ES-I3 (cell line): Measurements from ENCODE around the gene PARM1.
A peak's percentile ranks its signal among the peaks of the same experiment; 100 is the strongest.

ENCODE experiments used
- H3K36me3 ChIP-seq: 2 replicates; pipeline ENCODE4 v1.6.1; 2013; ENCODE audit warnings: mild to moderate bottlenecking, low read length, control low read depth, moderate library complexity; ENCODE audit not compliant: insufficient read depth
- H3K4me1 ChIP-seq: 2 replicates; pipeline ENCODE4 v1.6.1; 2013; ENCODE audit warnings: mild to moderate bottlenecking, control low read depth, low read length; ENCODE audit not compliant: insufficient read depth
- H3K9ac ChIP-seq: 2 replicates; pipeline ENCODE4 v1.6.1; 2013; ENCODE audit warnings: low read depth, mild to moderate bottlenecking, low read length, moderate library complexity
- H3K9me3 ChIP-seq: 2 replicates; pipeline ENCODE4 v1.6.1; 2013; ENCODE audit warnings: mild to moderate bottlenecking, low read length, moderate library complexity; ENCODE audit not compliant: control insufficient read depth, insufficient read depth

PARM1 gene, protein sequence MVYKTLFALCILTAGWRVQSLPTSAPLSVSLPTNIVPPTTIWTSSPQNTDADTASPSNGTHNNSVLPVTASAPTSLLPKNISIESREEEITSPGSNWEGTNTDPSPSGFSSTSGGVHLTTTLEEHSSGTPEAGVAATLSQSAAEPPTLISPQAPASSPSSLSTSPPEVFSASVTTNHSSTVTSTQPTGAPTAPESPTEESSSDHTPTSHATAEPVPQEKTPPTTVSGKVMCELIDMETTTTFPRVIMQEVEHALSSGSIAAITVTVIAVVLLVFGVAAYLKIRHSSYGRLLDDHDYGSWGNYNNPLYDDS

DNA sequence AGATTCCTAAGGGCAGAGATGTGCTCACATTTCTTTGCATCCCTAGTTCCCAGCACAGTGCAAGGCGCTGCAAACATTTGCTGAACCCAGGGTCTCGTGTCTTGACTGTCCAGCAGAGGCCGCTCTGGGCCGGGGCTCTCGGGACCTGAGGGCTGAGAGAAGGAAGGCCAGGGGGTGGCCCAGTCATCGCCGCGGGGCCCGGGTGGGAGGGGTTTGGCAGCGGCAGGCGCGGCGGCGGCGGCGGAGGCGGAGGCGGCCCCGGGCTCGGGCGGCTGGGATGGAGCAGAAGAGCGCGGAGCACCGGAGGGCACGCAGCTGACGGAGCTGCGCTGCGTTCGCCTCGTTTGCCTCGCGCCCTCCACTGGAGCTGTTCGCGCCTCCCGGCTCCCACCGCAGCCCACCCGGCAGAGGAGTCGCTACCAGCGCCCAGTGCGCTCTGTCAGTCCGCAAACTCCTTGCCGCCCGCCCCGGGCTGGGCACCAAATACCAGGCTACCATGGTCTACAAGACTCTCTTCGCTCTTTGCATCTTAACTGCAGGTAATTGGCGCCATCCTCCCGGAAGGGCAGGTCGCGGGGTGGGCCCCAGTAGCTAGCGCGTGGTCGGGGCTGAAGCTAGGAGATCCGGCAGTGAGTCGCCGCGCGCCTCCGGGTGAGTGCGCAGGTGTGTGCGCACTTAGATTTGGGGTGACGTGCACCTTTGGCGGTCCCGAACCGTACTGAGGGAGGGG lies at the start of gene PARM1:
TSS of gene PARM1 (plus strand) at position 285 of the 730 bp plus-strand sequence. CDS start at position 497, 212 bp downstream.
- Histone ChIP-seq H3K9ac (peak within 1 kb of the TSS; percentile 75), H3K4me1 (peaks cover 5% of the 10 kb centered on the region; the same call in 1 of the 2 replicates), H3K9me3 (no peaks in the 10 kb centered on the region), H3K36me3 (no peaks in the 10 kb centered on the region)

DNA sequence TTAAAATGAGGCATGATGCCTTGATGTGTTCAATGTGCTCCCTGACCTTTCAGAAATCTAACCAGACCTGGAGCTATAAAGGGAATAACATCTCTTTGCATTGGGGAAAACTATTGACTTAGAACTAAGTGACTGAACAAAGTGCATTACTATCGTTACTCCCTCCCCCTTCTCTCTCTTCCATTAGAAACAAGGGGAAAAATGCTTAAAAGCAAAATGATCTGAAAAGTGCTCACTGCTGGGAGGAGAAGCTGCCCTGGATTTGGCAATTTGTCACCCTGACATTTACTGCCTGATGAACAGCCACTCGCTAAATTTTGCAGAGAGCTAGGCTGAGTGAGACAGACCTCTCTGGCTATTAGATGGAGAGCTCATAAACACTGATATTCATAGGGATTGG lies 48.6 kb upstream of the PARM1 start:
- Histone ChIP-seq H3K9me3 (no peaks in the 10 kb centered on the region), H3K36me3 (no peaks in the 10 kb centered on the region), H3K9ac (no peak overlapping the region), H3K4me1 (no peaks in the 10 kb centered on the region; the same call in 1 of the 2 replicates)

DNA sequence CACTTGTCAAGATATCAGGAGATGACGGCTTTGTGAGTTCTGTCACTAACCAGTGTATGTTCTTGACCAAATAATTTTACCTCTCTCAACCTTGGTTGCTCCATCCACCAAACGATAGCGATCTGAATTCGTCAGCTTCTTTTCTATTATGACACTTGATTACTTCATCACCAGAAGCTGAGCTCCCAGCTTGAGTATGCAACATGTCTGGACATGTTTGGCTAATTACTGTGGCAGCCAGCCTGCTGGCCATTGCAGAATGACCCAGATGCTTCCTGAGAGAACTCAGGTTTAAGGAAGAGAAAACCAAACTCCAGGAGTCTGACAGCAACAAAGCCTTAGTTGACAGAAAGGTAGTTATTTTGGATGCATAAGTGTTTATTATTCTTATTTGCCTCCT lies 46.4 kb upstream of the PARM1 start:
- Histone ChIP-seq H3K9me3 (no peaks in the 10 kb centered on the region), H3K36me3 (no peaks in the 10 kb centered on the region), H3K4me1 (no peaks in the 10 kb centered on the region; the same call in 1 of the 2 replicates), H3K9ac (no peak overlapping the region)

DNA sequence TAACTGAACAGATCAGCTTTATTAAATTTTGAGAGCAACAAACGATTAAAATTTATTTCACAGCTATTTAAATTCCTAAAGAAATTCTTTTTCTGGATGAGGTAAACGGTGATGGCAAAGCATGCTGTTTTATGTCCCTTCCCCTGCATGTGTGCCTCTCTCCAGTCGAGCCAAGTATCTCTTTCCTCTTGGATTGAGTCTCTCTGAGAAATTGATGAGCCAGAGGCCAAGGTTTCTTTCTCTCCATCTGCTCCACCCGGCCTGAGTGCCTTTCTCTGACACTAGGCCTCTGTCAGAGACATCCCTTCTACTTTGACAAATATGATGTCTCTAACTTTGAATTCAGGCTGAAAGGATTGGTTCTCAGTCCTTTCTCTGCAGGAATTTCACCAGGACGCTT lies 42.6 kb upstream of the PARM1 start:
- Histone ChIP-seq H3K36me3 (no peaks in the 10 kb centered on the region), H3K9me3 (no peaks in the 10 kb centered on the region), H3K9ac (no peak overlapping the region)

DNA sequence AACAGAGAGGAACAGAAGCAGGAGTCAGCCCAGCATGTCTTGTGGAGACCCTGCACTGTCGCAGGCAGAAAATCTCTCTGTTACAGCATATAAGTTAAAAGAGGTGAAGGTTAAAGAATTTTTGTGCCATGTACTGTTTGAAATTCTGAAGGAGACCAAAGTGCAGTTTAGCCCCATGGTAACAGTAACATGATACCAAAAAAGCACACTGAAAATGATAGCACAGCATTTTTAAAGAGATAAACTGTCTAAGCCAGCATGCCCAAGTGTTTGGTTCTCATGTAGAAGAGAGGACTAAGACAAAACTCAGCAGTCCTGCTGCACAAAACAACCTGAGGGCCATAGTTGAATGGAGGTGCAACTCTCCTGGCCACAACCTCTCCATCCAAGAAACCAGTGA lies 41.9 kb upstream of the PARM1 start:
- H3K9me3 ChIP-seq: no peaks in the 10 kb centered on the region
- H3K36me3 ChIP-seq: no peaks in the 10 kb centered on the region
- no peaks in the 10 kb centered on the region; the same call in 1 of the 2 replicates for H3K4me1 ChIP-seq
- H3K9ac ChIP-seq: no peak overlapping the region

More for the DNA sequence above, 42.6 kb upstream of the PARM1 start:
- H3K4me1 ChIP-seq: no peaks in the 10 kb centered on the region; the same call in 1 of the 2 replicates

DNA sequence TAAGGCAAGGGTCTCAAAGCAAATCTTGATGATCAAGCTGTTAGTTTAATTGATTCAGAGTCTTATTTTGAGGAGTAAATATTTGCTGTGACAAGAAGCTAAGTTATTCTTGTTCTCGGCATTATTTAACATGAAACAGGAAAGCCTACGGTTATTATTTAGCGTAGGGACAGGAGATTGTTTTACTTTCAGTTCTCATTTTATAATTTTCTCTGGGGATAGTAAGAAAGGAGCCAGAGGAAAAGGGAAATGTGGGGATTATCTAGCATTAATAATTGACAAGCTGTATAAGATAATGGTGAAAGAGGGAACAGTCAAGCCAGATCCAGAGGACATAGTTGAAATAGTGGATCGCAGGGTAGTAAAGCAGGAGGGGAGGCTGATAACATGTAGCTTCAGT lies 39.7 kb upstream of the PARM1 start:
- no peaks in the 10 kb centered on the region for H3K36me3 ChIP-seq
- no peaks in the 10 kb centered on the region for H3K9me3 ChIP-seq
- no peak overlapping the region for H3K9ac ChIP-seq
- no peaks in the 10 kb centered on the region for H3K4me1 ChIP-seq

DNA sequence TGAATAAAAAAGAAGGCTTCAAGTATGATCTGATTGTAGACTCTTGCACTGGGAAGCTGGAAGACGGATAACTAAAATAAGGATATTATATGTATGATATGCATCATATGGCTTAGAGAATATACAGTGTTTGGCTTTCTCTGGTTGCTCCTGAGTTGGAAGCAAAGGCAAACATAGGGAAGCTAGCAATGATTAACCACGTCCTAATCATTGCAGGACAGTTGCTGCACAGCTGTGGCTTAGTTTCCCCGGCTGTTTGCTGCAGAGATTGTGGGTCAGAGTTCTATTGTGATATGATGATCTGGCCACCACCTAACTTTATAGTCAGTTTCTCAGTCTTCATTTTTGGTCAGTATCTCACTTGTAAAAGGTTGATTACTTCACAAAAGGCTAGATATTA lies 36.3 kb upstream of the PARM1 start:
- Histone ChIP-seq H3K9ac (no peak overlapping the region), H3K9me3 (no peaks in the 10 kb centered on the region), H3K36me3 (no peaks in the 10 kb centered on the region), H3K4me1 (no peaks in the 10 kb centered on the region)

DNA sequence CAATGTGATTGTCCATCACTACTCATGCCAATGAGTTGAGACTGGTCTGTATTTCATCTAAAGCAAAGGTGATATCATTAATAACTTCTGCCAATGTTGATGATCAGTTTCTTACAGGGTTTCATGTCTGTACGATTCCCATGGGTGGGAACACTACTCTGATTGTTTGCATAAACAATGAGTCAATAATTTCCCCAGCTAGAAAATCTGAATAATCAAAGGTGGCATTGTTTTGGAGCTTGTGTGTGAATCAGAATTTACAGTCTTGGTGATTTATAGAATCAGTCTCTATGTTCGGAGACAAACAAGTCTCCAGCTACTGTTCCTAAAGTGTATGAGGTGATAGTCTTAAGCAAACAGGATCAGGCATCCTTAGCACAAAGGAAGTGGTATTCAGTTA lies 35.5 kb upstream of the PARM1 start:
- Histone ChIP-seq H3K9ac (no peak overlapping the region), H3K36me3 (no peaks in the 10 kb centered on the region), H3K4me1 (no peaks in the 10 kb centered on the region), H3K9me3 (no peaks in the 10 kb centered on the region)

DNA sequence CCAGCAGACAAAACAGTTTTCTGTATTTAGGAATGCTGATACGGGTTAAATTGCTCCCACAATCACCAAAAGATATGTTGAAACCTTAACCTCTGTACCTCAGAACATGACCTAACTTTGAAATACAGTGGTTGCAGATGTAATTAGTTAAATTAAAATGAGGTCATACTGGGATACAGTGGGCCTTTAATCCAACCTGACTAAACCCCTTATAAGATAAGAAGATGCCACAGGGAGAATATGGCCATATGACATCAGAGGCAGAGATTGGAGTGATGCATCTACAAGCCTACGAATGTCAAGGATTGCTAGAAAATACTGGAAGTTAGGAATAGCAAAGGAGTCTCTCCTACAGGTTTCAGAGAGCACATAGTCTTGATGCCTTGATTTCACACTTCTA lies 32.1 kb upstream of the PARM1 start:
- H3K36me3 ChIP-seq: no peaks in the 10 kb centered on the region
- H3K4me1 ChIP-seq: no peaks in the 10 kb centered on the region
- H3K9me3 ChIP-seq: no peaks in the 10 kb centered on the region
- H3K9ac ChIP-seq: no peak overlapping the region

DNA sequence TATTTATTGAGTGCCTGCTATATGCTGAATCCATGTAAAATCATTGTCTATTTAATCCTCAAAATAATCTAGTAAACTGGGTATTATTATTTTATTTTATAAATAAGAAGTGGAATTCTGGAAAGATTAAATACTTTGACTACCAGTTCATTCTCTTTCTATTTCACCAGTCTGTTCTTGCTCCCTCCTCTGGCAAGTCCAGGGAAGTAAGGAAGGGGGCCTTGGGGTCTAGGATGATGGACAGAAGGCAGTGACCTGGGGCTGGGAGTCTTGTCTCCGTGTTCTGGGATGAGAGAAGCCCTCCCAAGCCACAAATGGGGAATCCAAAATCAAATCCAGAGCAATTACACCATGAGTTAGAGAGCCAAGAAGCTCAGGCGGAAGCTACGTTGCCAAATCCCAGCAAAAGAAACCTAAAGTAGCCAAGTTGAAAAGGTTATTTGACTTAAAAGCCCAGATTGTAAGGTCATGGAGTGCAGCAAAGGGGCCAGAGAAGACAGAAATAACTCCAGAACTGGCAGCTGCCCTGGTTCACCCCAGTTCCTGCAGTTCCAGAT lies 28.3 kb upstream of the PARM1 start:
- no peaks in the 10 kb centered on the region for H3K36me3 ChIP-seq
- no peaks in the 10 kb centered on the region for H3K9me3 ChIP-seq
- no peaks in the 10 kb centered on the region for H3K4me1 ChIP-seq
- no peak overlapping the region for H3K9ac ChIP-seq

DNA sequence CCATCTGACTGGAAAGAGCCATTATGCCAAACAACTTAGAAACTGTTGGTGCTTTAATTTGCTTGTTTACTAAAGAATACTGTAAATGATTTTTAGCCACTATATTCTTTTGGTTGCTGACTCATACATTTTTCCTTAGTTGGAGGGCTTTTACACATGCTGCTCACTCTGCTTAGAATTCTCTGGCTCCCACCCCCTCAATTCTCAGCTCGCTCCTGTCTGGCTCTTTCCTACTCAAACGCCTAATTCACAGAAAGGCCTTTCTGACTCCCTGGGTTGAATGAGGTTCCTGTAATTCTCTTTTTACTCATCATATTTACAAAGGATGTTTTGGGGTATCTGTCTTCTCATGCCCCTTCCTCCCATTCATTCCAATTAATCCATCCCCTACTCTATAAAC lies 26.1 kb upstream of the PARM1 start:
- Histone ChIP-seq H3K4me1 (no peaks in the 10 kb centered on the region), H3K9me3 (no peaks in the 10 kb centered on the region), H3K9ac (no peak overlapping the region), H3K36me3 (no peaks in the 10 kb centered on the region)

DNA sequence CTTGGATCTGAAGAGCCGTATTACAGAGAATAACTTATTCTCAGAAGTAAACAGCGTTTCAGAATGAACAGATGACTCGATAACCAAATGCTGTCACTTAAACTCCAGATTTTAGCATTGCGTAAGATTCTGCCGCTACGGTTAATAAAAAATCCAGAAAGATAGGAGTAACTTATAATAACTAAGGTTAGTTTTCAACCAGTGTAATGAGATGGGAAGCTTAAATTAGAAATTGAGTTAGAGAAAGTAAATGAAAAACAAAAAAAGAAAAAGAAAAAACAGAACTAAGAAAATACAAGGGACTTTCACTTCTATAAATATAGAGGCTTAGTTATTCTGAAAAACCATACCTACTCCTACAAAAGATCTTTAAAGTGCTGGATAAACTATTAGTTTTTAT lies 13.1 kb upstream of the PARM1 start:
- Histone ChIP-seq H3K9me3 (no peaks in the 10 kb centered on the region), H3K36me3 (no peaks in the 10 kb centered on the region), H3K9ac (no peak overlapping the region), H3K4me1 (no peaks in the 10 kb centered on the region)

DNA sequence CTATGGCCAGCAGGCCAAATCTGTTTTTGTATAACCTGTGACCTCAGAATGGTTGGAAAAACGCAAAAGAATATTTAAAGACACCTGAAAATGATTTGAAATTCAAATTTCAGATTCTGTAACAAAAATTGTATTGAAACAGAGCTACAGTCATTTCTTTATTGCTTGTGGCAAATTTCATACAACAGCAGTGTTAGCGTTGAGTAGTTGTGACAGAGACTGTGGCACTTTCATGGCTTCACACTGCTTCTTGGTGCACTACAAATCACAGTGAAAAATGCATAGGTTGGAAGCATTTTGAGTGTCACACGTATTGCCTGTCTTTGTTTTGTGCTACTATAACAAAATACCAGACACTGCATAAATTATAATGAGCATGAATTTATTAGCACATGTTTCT lies 12.2 kb upstream of the PARM1 start:
- Histone ChIP-seq H3K4me1 (peaks cover 2% of the 10 kb centered on the region; the same call in 1 of the 2 replicates), H3K36me3 (no peaks in the 10 kb centered on the region), H3K9ac (no peak overlapping the region), H3K9me3 (no peaks in the 10 kb centered on the region)

DNA sequence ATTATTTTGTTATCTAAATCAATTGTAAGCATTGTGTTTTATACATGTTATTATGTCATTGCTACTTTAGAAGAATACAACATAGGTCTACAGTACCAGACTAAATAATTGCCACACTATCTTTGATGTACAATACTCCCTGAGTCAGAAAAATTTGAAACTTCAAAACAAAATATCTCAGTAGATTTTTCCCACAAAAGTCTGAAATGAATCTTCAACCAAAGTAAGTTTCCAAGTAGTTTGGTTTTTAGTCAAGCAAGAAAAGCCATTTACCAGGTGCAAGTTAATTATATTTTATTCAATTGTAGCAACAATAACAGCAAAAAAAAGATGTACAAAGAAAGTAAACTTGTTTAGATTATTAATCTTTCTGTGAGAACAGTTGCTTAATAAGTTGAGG lies 11.4 kb upstream of the PARM1 start:
- H3K4me1 ChIP-seq: peaks cover 4% of the 10 kb centered on the region; the same call in 1 of the 2 replicates

DNA sequence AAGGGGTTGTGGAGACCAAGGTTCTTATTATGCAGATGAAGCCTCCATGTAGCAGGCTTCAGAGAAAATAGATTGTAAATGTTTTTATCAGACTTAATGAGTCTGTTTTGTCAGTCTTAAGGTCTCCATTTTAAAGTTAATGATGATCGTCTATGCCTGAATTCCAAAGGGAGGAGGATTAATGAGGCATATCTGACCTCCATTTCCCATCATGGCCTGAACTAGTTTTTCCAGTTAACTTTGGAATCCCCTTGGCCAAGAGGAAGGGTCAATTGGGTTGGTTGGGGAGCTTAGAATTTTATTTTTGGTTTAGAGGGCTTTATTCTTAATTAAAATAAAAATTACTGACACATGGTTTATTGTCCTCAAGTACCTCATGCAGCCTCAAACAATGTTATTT lies 6.9 kb upstream of the PARM1 start:
- peaks cover 4% of the 10 kb centered on the region; the same call in 1 of the 2 replicates for H3K4me1 ChIP-seq
- no peaks in the 10 kb centered on the region for H3K36me3 ChIP-seq
- H3K9ac ChIP-seq: no peak overlapping the region
- H3K9me3 ChIP-seq: no peaks in the 10 kb centered on the region

More for the DNA sequence above, 11.4 kb upstream of the PARM1 start:
- Histone ChIP-seq H3K9ac (no peak overlapping the region), H3K36me3 (no peaks in the 10 kb centered on the region), H3K9me3 (no peaks in the 10 kb centered on the region)
